ENCODE results near the gene PTPRN2.

- TF ChIP-seq CTCF (conservative IDR thresholded peaks at IDR 0.05 in 1 of 2, IDR thresholded peaks at IDR 0.05 in 1 of 2; ENCODE audit: low read depth in 1 of 2, low read length in 2 of 2) (no peak), EZH2 (IDR thresholded peaks at IDR 0.05; ENCODE audit: low read length, missing control alignments) (no peak)
Measured at GRCh38 chr7:158251061-158251965, 336.3 kb downstream of the PTPRN2 start.

Data from fibroblast of lung (primary cell).